Activated B cell treated with CpG ODN at 0.5 μM for 24 hours (primary cell): ENCODE measurements around the gene TEP1. TPM values are rescaled to one million over a fixed set of nuclear protein-coding genes. Genes with fewer than 3 reads are reported as not detected.
"Not testable (repeated sequence)": the region's sequence is repeated elsewhere in the genome, so short reads cannot be mapped to it uniquely, and the experiment has no call there.

ENCODE experiments used
- ATAC-seq: fragments of 200-7000 bp; cut with Tn5 transposase; one replicate; pipeline ENCODE4 v1.10.0; 2021; ENCODE audit warnings: low read depth, mild to moderate bottlenecking, moderate library complexity
- CTCF ChIA-PET: fragments of 350-600 bp; sonication (Branson Sonifier 250); formaldehyde crosslinking; loops from one replicate; lab custom pipeline; 2021; ENCODE audit warnings: antibody characterized with exemption; lab: Charles Lee
- POLR2A ChIA-PET: fragments of 350-600 bp; sonication (Branson Sonifier 250); formaldehyde crosslinking; loops from one replicate; lab custom pipeline; 2021; ENCODE audit warnings: antibody characterized with exemption; lab: Charles Lee
- DNase-seq: peaks from one replicate; pipeline ENCODE4 v3.0.0; 2022
- H3K27ac Mint-ChIP-seq: one replicate; pipeline ENCODE4 v1.8.0; 2020; ENCODE audit warnings: mixed read lengths
- H3K27me3 Mint-ChIP-seq: one replicate; pipeline ENCODE4 v1.8.0; 2021; ENCODE audit warnings: mixed read lengths
- H3K36me3 Mint-ChIP-seq: one replicate; pipeline ENCODE4 v1.8.0; 2021; ENCODE audit warnings: low read depth, mixed read lengths
- H3K4me1 Mint-ChIP-seq: one replicate; pipeline ENCODE4 v1.8.0; 2021; ENCODE audit warnings: mixed read lengths
- H3K4me3 Mint-ChIP-seq: one replicate; pipeline ENCODE4 v1.8.0; 2020; ENCODE audit warnings: mild to moderate bottlenecking, mixed read lengths
- H3K9me3 Mint-ChIP-seq: one replicate; pipeline ENCODE4 v1.8.0; 2020; ENCODE audit warnings: mixed read lengths
- intact Hi-C: fragments of 100-400 bp; cut with micrococcal nuclease; formaldehyde crosslinking; loops from one replicate; pipeline ENCODE4 v1.15.1; 2024
- total RNA-seq: library from RNA; stranded (reverse); gene quantifications from 2 replicates; pipeline ENCODE4 v1.2.3, GENCODE V29; 2022
- TF ChIP-seq, protein P1 (sequence below): fragments of 200-600 bp; IDR thresholded peaks from one replicate; pipeline ENCODE4 v1.8.0; 2022; ENCODE audit warnings: antibody characterized with exemption, mild to moderate bottlenecking

The TEP1 gene
- total RNA-seq, 1 donor from 2014 or later, result 120 TPM

DNA sequence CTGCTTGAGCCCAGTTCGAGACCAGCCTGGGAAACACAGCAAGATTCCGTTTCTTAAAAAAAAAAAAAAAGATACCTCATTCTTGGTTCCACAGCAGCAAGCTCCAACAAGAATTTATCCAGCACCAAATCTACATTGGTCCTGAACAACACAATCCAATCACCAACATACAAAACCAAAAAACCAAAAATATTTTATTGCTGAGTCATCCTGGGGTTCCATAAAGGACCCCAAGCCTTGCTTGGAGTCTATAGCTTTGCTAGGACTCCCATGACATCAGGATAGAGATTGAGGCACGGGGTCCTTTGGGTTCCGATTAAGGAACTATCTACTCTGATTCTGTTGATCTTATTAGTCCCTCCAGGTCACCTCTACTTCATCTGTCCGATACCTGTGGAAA, 33.6 kb upstream of the TEP1 start:
- ChIA-PET CTCF (no interaction called here), POLR2A (no interaction called here)
- H3K27ac Mint-ChIP-seq, result peak overlapping the region; percentile 2
- no peak for ATAC-seq
- H3K27me3 Mint-ChIP-seq, result no peaks in the 10 kb centered on the region
- peaks cover 4% of the 10 kb centered on the region for H3K4me1 Mint-ChIP-seq
- peaks cover 50% of the 10 kb centered on the region for H3K36me3 Mint-ChIP-seq
- no peaks in the 10 kb centered on the region for H3K9me3 Mint-ChIP-seq
- TF ChIP-seq, protein P1, sequence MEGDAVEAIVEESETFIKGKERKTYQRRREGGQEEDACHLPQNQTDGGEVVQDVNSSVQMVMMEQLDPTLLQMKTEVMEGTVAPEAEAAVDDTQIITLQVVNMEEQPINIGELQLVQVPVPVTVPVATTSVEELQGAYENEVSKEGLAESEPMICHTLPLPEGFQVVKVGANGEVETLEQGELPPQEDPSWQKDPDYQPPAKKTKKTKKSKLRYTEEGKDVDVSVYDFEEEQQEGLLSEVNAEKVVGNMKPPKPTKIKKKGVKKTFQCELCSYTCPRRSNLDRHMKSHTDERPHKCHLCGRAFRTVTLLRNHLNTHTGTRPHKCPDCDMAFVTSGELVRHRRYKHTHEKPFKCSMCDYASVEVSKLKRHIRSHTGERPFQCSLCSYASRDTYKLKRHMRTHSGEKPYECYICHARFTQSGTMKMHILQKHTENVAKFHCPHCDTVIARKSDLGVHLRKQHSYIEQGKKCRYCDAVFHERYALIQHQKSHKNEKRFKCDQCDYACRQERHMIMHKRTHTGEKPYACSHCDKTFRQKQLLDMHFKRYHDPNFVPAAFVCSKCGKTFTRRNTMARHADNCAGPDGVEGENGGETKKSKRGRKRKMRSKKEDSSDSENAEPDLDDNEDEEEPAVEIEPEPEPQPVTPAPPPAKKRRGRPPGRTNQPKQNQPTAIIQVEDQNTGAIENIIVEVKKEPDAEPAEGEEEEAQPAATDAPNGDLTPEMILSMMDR, result no peak
- no peak for DNase-seq
- no peak overlapping the region for H3K4me3 Mint-ChIP-seq
- intact Hi-C loops, result no loop called here

DNA sequence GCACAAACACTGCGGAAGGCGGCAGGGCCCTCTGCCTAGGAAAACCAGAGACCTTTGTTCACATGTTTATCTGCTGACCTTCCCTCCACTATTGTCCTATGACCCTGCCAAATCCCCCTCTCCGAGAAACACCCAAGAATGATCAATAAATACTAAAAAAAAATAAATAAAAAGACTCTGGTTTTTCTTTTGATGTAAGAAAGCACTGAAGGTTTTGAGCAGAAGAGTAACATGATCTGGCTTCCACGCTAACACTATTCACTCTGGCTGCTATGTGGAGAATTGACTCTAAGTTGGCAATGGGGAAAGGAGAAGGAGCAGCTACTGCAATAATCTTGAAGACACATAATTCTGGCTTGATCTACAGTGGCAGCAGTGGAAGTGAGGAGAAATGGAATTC, 30.3 kb upstream of the TEP1 start:
- H3K27me3 Mint-ChIP-seq, H3K9me3 Mint-ChIP-seq, intact Hi-C loops, DNase-seq, CTCF ChIA-PET, H3K4me3 Mint-ChIP-seq, H3K27ac Mint-ChIP-seq, ATAC-seq: not testable (repeated sequence)
- POLR2A ChIA-PET, result interaction anchor here (0.6 to 1.1 kb wide), 2 partner anchors 11 to 17 kb away, joined by 3 to 7 read pairs; partner anchors contain the start of genes APEX1 and OSGEP
- peaks cover 22% of the 10 kb centered on the region for H3K36me3 Mint-ChIP-seq
- peaks cover 34% of the 10 kb centered on the region for H3K4me1 Mint-ChIP-seq

DNA sequence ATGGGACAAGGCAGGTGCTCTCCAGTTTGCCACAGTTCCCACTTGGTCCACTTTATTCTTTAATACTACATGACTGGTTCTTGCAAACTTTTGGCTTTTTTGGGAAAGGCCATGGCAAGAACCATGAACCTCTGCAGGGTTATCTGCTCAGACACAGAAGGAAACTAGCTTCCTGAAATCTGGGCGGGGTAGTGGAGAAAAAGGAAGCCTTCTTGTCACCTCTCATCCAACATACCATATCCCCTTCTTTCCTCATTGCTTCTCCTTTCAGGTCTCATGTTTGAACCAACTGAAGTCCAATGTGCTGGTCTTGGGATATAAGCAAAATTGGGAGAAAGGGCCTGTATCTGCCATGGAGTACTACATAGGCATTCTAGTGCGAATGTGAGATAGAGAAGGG, 28.2 kb upstream of the TEP1 start:
- TF ChIP-seq, protein P1, result no peak
- CTCF ChIA-PET, result interaction anchor here (1.2 to 1.7 kb wide), 2 partner anchors 12 to 26 kb away, joined by 3 to 5 read pairs; no protein-coding TSS in a partner anchor

DNA sequence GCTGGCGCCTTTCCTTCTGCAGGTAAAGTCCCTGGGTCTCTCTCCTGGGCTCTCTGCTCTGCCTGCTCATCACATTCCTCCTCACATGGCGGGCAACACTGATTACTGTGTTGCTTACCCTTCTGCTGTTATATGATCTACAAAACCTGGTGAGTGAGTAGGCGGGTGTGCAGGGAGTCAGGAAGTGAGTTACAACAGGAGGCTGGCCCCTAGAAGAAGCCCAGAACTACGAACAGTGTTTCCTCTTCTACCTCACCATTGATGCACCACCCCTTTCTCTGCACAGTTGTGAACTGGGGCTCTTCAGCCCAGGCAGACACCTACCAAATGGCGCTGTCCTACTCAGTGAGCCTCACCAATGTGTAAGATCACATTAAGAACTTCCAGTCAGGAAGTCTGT, 27.6 kb upstream of the TEP1 start:
- intact Hi-C loops, result loop anchor here (1.0 to 2.0 kb wide), 2 partner anchors 14 to 28 kb away; partner anchors contain the start of gene TEP1
- H3K4me3 Mint-ChIP-seq, result peak overlapping the region; percentile 28
- no peaks in the 10 kb centered on the region for H3K9me3 Mint-ChIP-seq
- POLR2A ChIA-PET, result interaction anchor here (0.6 to 1.6 kb wide), 2 partner anchors 14 to 22 kb away, joined by 3 to 8 read pairs; partner anchors contain the start of genes APEX1 and OSGEP
- no peaks in the 10 kb centered on the region for H3K36me3 Mint-ChIP-seq
- no peak for DNase-seq
- no peaks in the 10 kb centered on the region for H3K27me3 Mint-ChIP-seq
- TF ChIP-seq, protein P1, result no peak
- H3K27ac Mint-ChIP-seq, result peak overlapping the region; percentile 70
- CTCF ChIA-PET, result no interaction called here
- peak; percentile 71 for ATAC-seq
- H3K4me1 Mint-ChIP-seq, result peaks cover 52% of the 10 kb centered on the region

More for the DNA sequence above, 28.2 kb upstream of the TEP1 start:
- intact Hi-C loops, result loop anchor here (1.0 to 2.0 kb wide), 2 partner anchors 14 to 29 kb away; partner anchors contain the start of gene TEP1
- peaks cover 52% of the 10 kb centered on the region for H3K4me1 Mint-ChIP-seq
- ATAC-seq (no peak), DNase-seq (no peak)
- no peaks in the 10 kb centered on the region for H3K9me3 Mint-ChIP-seq
- H3K27ac Mint-ChIP-seq, result peak overlapping the region; percentile 36
- peaks cover under 1% of the 10 kb centered on the region for H3K36me3 Mint-ChIP-seq
- no peak overlapping the region for H3K4me3 Mint-ChIP-seq
- POLR2A ChIA-PET, result interaction anchor here (0.6 to 1.6 kb wide), 3 partner anchors 14 to 21 kb away, joined by 3 to 8 read pairs (median 4); partner anchors contain the start of genes APEX1 and OSGEP
- H3K27me3 Mint-ChIP-seq, result no peaks in the 10 kb centered on the region

DNA sequence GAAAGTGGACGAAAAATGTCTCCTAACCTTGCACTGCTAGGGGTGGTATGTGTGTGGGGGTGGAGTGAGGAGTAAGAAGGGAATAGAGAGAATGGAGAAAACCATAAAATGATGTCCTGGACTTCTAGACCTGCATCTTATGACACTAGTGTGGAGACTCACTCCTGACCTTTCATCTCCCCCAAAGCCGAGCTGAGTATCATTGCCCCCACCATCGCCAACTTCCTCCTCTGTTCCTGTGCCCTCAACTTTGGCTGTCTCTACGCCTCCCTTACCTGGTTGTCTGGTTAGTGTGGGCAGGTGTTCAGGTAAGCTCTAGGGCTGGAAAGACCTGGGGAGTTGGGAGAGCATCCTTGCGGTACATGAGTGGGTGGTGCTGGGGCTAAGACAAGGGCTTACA, 27.2 kb upstream of the TEP1 start:
- CTCF ChIA-PET, result no interaction called here
- Mint-ChIP-seq H3K27me3 (no peaks in the 10 kb centered on the region), H3K9me3 (no peaks in the 10 kb centered on the region), H3K27ac (peak overlapping the region; percentile 70), H3K36me3 (no peaks in the 10 kb centered on the region), H3K4me3 (peak overlapping the region; percentile 28), H3K4me1 (peaks cover 53% of the 10 kb centered on the region)
- ATAC-seq (peak; percentile 9), DNase-seq (no peak)
- TF ChIP-seq, protein P1, result no peak
- intact Hi-C loops, result loop anchor here (2.0 kb wide), 1 partner anchor 28 kb away; the partner anchor contains the start of gene TEP1
- POLR2A ChIA-PET, result interaction anchor here (1.6 kb wide), 1 partner anchor 15 kb away, joined by 8 read pairs; the partner anchor contains the start of genes APEX1 and OSGEP
